NB4 (cell line): ENCODE results near the gene RASA2.

Experiments
- MYC ChIP-seq: IDR thresholded peaks from 2 replicates; pipeline ENCODE4 v1.6.1; 2011; ENCODE audit warnings: low read depth, low read length
- POLR2A ChIP-seq: IDR thresholded peaks from 2 replicates; pipeline ENCODE4 v1.6.1; 2011; ENCODE audit warnings: mild to moderate bottlenecking; ENCODE audit not compliant: insufficient read length; ENCODE audit errors: extremely low read depth
- TF ChIP-seq, protein P1 (sequence below): IDR thresholded peaks from one replicate; pipeline ENCODE4 v1.5.1; 2012; ENCODE audit warnings: low read depth, low read length
- TF ChIP-seq, protein P2 (sequence below): IDR thresholded peaks from 2 replicates; pipeline ENCODE4 v1.6.1; 2011; ENCODE audit warnings: low read depth, low read length

DNA sequence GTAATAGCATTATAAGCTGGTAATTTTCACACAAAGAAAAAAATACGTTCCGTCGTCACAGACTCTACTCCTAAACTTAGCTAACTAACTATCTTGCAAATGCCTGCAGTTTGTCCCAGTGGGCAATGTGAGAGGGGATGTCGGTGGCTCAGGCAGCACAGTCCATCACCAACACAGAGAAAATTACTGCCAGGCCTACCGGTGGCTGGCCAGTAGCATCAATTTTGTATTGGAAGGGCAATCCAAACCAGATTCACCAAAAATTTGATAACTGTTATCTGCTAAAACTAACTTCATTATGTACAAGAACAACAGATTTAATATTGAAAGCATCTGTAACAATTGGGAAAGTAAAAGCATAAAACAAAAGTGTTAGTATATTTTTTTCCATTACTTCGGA, 37.4 kb upstream of the RASA2 start:
- TF ChIP-seq, protein P1, sequence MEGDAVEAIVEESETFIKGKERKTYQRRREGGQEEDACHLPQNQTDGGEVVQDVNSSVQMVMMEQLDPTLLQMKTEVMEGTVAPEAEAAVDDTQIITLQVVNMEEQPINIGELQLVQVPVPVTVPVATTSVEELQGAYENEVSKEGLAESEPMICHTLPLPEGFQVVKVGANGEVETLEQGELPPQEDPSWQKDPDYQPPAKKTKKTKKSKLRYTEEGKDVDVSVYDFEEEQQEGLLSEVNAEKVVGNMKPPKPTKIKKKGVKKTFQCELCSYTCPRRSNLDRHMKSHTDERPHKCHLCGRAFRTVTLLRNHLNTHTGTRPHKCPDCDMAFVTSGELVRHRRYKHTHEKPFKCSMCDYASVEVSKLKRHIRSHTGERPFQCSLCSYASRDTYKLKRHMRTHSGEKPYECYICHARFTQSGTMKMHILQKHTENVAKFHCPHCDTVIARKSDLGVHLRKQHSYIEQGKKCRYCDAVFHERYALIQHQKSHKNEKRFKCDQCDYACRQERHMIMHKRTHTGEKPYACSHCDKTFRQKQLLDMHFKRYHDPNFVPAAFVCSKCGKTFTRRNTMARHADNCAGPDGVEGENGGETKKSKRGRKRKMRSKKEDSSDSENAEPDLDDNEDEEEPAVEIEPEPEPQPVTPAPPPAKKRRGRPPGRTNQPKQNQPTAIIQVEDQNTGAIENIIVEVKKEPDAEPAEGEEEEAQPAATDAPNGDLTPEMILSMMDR: no peak
- TF ChIP-seq POLR2A: no peak
- TF ChIP-seq MYC: no peak
- TF ChIP-seq, protein P2, sequence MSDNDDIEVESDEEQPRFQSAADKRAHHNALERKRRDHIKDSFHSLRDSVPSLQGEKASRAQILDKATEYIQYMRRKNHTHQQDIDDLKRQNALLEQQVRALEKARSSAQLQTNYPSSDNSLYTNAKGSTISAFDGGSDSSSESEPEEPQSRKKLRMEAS: no peak
